Muscle layer of colon (tissue), 2 donors: ENCODE results near the gene SMC1B.

Source experiments
- H3K27ac ChIP-seq: one replicate; pipeline ENCODE4 v1.7.0; 2013; ENCODE audit warnings: low read depth, mild to moderate bottlenecking, low read length, moderate library complexity
- H3K27me3 ChIP-seq, 2 donors: one replicate each; pipeline ENCODE4 v1.7.0; 2013; ENCODE audit warnings: low read length in 2 of 2, mild to moderate bottlenecking in 2 of 2; ENCODE audit not compliant: insufficient read depth in 2 of 2, control insufficient read depth in 1 of 2
- H3K36me3 ChIP-seq: one replicate; pipeline ENCODE4 v1.7.0; 2013; ENCODE audit warnings: mild to moderate bottlenecking, low read length; ENCODE audit not compliant: insufficient read depth
- H3K4me1 ChIP-seq: one replicate; pipeline ENCODE4 v1.7.0; 2013; ENCODE audit warnings: mild to moderate bottlenecking, low read length; ENCODE audit not compliant: insufficient read depth
- H3K4me3 ChIP-seq, 2 donors: one replicate each; pipeline ENCODE4 v1.7.0; 2013; ENCODE audit warnings: low read length in 2 of 2, low read depth in 1 of 2, mild to moderate bottlenecking in 1 of 2, moderate library complexity in 1 of 2
- H3K9ac ChIP-seq: one replicate; pipeline ENCODE4 v1.7.0; 2013; ENCODE audit warnings: low read length
- H3K9me3 ChIP-seq: one replicate; pipeline ENCODE4 v1.7.0; 2013; ENCODE audit warnings: mild to moderate bottlenecking, low read length
- donor health status: abdominal sarcoma.
- donor health status: Adenocarcinoma of cecum.

SMC1B gene

DNA sequence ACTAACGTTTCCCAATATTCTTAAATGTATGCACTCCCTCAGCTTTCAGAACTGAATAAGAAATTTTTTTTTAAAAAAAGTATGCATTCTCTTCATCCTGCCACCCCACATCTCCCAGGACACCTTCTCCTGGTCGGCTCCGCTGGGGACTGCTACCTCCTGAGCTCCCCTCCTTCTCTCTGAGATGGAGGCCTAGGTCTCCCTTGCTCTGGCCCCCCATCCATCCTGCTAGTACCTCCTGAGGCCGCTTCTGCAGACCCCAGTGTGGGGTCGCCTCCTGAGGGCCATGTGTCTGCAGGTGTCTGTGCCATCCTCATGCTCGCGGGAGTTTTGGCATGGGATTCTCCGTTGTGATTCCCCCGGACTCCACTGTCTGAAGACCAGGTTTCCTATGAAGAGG lies 75.9 kb downstream of the SMC1B start:
- Histone ChIP-seq H3K36me3 (peaks cover 44% of the 10 kb centered on the region), H3K9me3 (no peaks in the 10 kb centered on the region), H3K4me1 (peaks cover 18% of the 10 kb centered on the region), H3K27ac (no peak overlapping the region), H3K27me3 (no peaks in the 10 kb centered on the region), H3K4me3 (no peak overlapping the region), H3K9ac (no peak overlapping the region)

DNA sequence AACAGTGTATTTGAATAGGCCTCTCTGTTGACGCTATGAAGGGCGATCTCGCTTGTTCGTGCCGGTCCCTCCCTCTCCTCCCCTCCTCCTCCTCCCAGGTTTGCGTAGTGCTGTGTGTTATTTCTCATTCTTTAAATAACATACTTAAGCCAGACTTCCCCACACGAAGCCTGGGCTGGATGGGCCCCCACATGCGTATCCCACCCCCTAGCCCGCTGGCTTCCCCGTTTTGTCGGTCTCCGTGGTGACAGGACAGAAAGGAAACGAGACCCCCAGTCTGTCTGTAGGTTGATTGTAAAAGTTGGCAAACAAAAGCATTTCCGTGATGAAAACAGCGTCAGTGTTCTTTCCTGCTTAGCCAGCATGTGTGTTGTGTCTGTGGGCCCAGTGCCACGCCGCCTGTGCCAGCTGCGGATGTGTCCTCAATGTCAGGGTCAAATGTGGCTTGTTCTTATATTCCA lies 76.4 kb downstream of the SMC1B start:
- H3K27me3 ChIP-seq, result no peaks in the 10 kb centered on the region
- peak overlapping the region in 1 of 2 donors; percentile 54 for H3K4me3 ChIP-seq
- peaks cover 18% of the 10 kb centered on the region for H3K4me1 ChIP-seq
- no peak overlapping the region for H3K27ac ChIP-seq
- peak overlapping the region; percentile 40 for H3K9ac ChIP-seq
- peaks cover 49% of the 10 kb centered on the region for H3K36me3 ChIP-seq
- no peaks in the 10 kb centered on the region for H3K9me3 ChIP-seq

DNA sequence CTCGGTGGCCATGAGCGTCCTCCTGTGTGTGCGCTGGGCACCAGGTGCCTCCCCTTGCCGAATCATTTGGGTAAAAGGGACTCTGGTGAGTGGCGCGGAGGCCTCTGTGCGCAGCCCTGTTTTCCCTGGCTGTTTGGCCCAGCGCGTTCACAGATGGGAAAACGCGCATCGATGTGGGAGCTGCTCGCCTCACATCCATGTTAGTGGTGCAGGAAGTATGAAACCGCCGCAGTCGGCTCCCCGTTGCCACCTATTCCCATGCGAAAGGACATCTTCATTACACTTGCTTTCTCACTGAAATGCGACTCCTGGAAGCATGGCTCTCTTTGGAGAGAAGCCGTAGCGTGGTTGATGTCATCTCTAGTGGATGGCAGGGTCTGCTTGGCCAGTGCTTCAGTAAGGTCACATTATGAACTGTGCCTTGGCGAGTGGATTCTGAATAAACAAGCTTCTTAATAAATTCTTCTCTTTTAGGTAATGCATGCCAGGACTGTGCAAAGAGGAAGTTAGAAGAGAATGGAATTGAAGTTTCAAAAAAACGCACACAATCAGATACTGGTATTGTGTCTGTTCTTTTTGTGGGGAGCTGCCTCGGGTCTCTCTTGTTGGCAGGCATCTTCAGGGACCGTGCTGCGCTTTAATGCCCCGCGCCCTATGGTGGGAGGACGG lies 77.4 kb downstream of the SMC1B start:
- no peaks in the 10 kb centered on the region for H3K9me3 ChIP-seq
- no peak overlapping the region for H3K4me3 ChIP-seq
- H3K4me1 ChIP-seq, result peaks cover 18% of the 10 kb centered on the region
- H3K27ac ChIP-seq, result no peak overlapping the region
- H3K27me3 ChIP-seq, result no peaks in the 10 kb centered on the region
- peaks cover 54% of the 10 kb centered on the region for H3K36me3 ChIP-seq
- no peak overlapping the region for H3K9ac ChIP-seq

- Histone ChIP-seq H3K9me3 (no peaks in the 10 kb centered on the region), H3K9ac (no peak overlapping the region), H3K4me1 (peaks cover 18% of the 10 kb centered on the region), H3K27me3 (no peaks in the 10 kb centered on the region), H3K36me3 (peaks cover 52% of the 10 kb centered on the region), H3K27ac (no peak overlapping the region), H3K4me3 (no peak overlapping the region)
Observed at GRCh38 chr22:45335021-45335818, 78.2 kb downstream of the SMC1B start.

- H3K36me3 ChIP-seq, result peaks cover 46% of the 10 kb centered on the region
- H3K4me3 ChIP-seq, result no peak overlapping the region
- no peak overlapping the region for H3K27ac ChIP-seq
- H3K9me3 ChIP-seq, result no peaks in the 10 kb centered on the region
- no peak overlapping the region for H3K9ac ChIP-seq
- H3K27me3 ChIP-seq, result no peaks in the 10 kb centered on the region
- H3K4me1 ChIP-seq, result peaks cover 21% of the 10 kb centered on the region
Observed at GRCh38 chr22:45334528-45334927, 78.9 kb downstream of the SMC1B start.

DNA sequence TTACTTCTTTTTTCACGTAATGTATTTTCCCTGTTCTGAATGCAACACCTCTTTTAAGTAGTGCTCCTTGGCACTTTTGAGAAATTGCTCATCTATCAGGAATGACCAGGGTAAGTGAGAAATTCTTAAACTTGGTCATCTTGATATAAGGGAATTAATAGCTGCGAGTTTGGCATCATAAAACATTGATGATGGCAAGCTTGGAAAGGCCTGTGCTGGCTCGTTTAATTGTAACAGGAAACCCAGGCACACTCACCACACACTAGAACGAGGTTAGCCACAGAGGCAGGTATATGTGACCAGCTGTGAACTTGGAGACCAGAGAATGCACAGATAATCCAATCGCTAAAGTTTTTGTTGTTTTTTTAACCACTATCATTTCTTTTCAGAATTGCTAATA lies 79.3 kb downstream of the SMC1B start:
- peaks cover 26% of the 10 kb centered on the region for H3K4me1 ChIP-seq
- no peak overlapping the region for H3K4me3 ChIP-seq
- no peaks in the 10 kb centered on the region for H3K27me3 ChIP-seq
- no peak overlapping the region for H3K9ac ChIP-seq
- H3K36me3 ChIP-seq, result peaks cover 45% of the 10 kb centered on the region
- H3K27ac ChIP-seq, result no peak overlapping the region
- H3K9me3 ChIP-seq, result no peaks in the 10 kb centered on the region

DNA sequence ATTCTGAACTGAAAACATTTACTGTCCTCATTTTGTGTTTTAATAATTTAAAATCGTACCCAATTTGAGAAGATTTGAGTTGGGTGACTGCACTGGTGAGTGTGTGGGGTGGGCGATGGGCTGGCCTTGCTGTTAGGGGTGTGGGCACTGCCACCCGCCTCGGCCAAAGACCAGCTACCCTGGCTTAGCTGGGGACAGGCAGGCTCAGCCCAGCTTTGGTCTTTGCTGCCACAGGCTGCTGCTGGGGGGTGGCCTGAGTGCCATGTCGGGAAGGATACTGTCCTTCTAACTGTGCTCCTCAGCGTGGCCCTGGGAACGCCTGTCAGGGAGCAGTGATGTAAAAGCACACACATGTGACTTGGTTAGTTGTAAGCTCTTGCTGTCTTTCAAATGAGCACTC lies 81.4 kb downstream of the SMC1B start:
- H3K27ac ChIP-seq, result no peak overlapping the region
- H3K36me3 ChIP-seq, result peaks cover 56% of the 10 kb centered on the region
- no peak overlapping the region for H3K4me3 ChIP-seq
- H3K27me3 ChIP-seq, result no peaks in the 10 kb centered on the region
- H3K4me1 ChIP-seq, result peaks cover 21% of the 10 kb centered on the region
- no peak overlapping the region for H3K9ac ChIP-seq
- H3K9me3 ChIP-seq, result no peaks in the 10 kb centered on the region

- peaks cover 53% of the 10 kb centered on the region for H3K36me3 ChIP-seq
- H3K27me3 ChIP-seq, result no peaks in the 10 kb centered on the region
- H3K4me1 ChIP-seq, result peaks cover 16% of the 10 kb centered on the region
- no peak overlapping the region for H3K27ac ChIP-seq
- H3K9ac ChIP-seq, result no peak overlapping the region
- no peaks in the 10 kb centered on the region for H3K9me3 ChIP-seq
- H3K4me3 ChIP-seq, result no peak overlapping the region
Observed at GRCh38 chr22:45331486-45331885, 81.9 kb downstream of the SMC1B start.

GRCh38 chr22:45330548-45330947 lies 82.9 kb downstream of the SMC1B start:
- H3K9ac ChIP-seq, result no peak overlapping the region
- H3K36me3 ChIP-seq, result peaks cover 52% of the 10 kb centered on the region
- peaks cover 11% of the 10 kb centered on the region for H3K4me1 ChIP-seq
- H3K4me3 ChIP-seq, result no peak overlapping the region
- H3K9me3 ChIP-seq, result no peaks in the 10 kb centered on the region
- H3K27me3 ChIP-seq, result no peaks in the 10 kb centered on the region
- no peak overlapping the region for H3K27ac ChIP-seq

DNA sequence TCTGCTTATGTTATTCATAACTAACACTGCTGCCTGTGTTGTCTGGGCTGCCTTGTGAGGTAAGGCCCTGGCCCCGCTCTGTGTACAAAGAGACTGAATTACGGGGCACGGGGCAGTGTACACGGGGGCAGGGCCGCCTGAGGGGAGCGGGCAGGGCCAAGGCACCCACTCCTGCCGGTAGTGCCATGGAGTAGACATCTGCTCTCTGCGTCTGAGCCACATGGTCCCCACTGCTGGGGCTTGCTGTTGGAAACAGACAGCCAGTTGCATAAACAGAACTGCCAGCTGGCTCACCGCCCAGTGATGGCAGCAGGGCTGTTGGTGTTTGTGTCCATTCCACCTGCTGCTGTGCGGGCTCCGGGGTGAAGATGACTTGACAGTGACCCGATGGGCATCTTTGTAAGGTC lies 83.9 kb downstream of the SMC1B start:
- Histone ChIP-seq H3K9ac (no peak overlapping the region), H3K27me3 (no peaks in the 10 kb centered on the region), H3K27ac (no peak overlapping the region), H3K4me1 (peaks cover 11% of the 10 kb centered on the region), H3K9me3 (no peaks in the 10 kb centered on the region), H3K36me3 (peaks cover 50% of the 10 kb centered on the region), H3K4me3 (no peak overlapping the region)

GRCh38 chr22:45328822-45329529 lies 84.4 kb downstream of the SMC1B start:
- Histone ChIP-seq H3K36me3 (peaks cover 53% of the 10 kb centered on the region), H3K4me3 (no peak overlapping the region), H3K4me1 (peaks cover 11% of the 10 kb centered on the region), H3K9me3 (no peaks in the 10 kb centered on the region), H3K9ac (no peak overlapping the region), H3K27me3 (no peaks in the 10 kb centered on the region), H3K27ac (no peak overlapping the region)
